A549 (cell line): ENCODE measurements around the gene TBX1.

Experiments used
- BHLHE40 ChIP-seq: IDR thresholded peaks from 2 replicates; pipeline ENCODE4 v1.6.1; 2012; ENCODE audit warnings: low read depth, low read length, inconsistent platforms
- CTCF ChIP-seq: fragments of >200 bp; sonication (Bioruptor Twin); formaldehyde crosslinking; IDR thresholded peaks from 3 replicates; pipeline ENCODE4 v1.5.1; 2016
- ELK1 ChIP-seq: fragments of 150-350 bp; IDR thresholded peaks from 2 replicates; pipeline ENCODE4 v1.6.1; 2014; ENCODE audit warnings: low read depth, mild to moderate bottlenecking, low read length
- EP300 ChIP-seq, 2 experiments: fragments of >200 bp; sonication (Bioruptor Twin); formaldehyde crosslinking; IDR thresholded peaks; 2 replicates in 1 of 2; 3 replicates in 1 of 2; pipeline ENCODE4 v1.6.1; 2016 to 2017
- HMGXB4 ChIP-seq: fragments of 250-450 bp; sonication (Bioruptor Pico); IDR thresholded peaks from 2 replicates; pipeline ENCODE4 v1.5.0; 2021; ENCODE audit warnings: mild to moderate bottlenecking, moderate library complexity, borderline replicate concordance
- MAFK ChIP-seq: fragments of 450-650 bp; IDR thresholded peaks from 2 replicates; pipeline ENCODE4 v1.6.1; 2014; ENCODE audit not compliant: partially characterized antibody
- POLR2A ChIP-seq: IDR thresholded peaks from 2 replicates; pipeline ENCODE4 v1.6.1; 2012; ENCODE audit warnings: mild to moderate bottlenecking, low read length
- RFX5 ChIP-seq: fragments of 450-650 bp; IDR thresholded peaks from 2 replicates; pipeline ENCODE4 v1.7.1; 2014; ENCODE audit warnings: antibody characterized with exemption, mild to moderate bottlenecking, moderate library complexity

GRCh38 chr22:19770349-19771220 is 10.0 kb downstream of the TBX1 start:
- TF ChIP-seq POLR2A (no peak), CTCF (no peak), RFX5 (no peak), ELK1 (no peak), HMGXB4 (no peak), EP300 (IDR thresholded peaks at IDR 0.05) (no peak), BHLHE40 (no peak), MAFK (no peak)
